Measurements from ENCODE around the gene SYT17. TPM values are rescaled to one million over a fixed set of nuclear protein-coding genes. Genes with fewer than 3 reads are reported as not detected.
A peak's percentile ranks its signal among the peaks of the same experiment; 100 is the strongest.

Gene SYT17, protein sequence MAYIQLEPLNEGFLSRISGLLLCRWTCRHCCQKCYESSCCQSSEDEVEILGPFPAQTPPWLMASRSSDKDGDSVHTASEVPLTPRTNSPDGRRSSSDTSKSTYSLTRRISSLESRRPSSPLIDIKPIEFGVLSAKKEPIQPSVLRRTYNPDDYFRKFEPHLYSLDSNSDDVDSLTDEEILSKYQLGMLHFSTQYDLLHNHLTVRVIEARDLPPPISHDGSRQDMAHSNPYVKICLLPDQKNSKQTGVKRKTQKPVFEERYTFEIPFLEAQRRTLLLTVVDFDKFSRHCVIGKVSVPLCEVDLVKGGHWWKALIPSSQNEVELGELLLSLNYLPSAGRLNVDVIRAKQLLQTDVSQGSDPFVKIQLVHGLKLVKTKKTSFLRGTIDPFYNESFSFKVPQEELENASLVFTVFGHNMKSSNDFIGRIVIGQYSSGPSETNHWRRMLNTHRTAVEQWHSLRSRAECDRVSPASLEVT
- total RNA-seq (2012; rRNA removed), result not detected in 2 replicates

- Histone ChIP-seq H3K36me3 (ENCODE audit: insufficient read depth, low read length) (no peaks in the 10 kb centered on the region), H3K4me1 (ENCODE audit: control insufficient read depth, insufficient read depth, low read length) (peaks cover 12% of the 10 kb centered on the region), H3K4me2 (ENCODE audit: low read length) (peak within 1 kb of the TSS; percentile 59), H3K9me3 (replicated peaks; ENCODE audit: low read length) (no peaks in the 10 kb centered on the region), H3K4me3 (ENCODE audit: low read length) (peak within 1 kb of the TSS; percentile 45), H3K27me3 (ENCODE audit: control insufficient read depth, insufficient read depth, low read length) (peaks cover 43% of the 10 kb centered on the region), H3K9ac (ENCODE audit: low read depth, low read length) (no peak within 1 kb of the TSS)
These were observed at the start of gene SYT17 for GRCh38 chr16:19167710-19168370. Gene SYT17, plus strand, starts transcription at chr16:19168240. Its CDS starts 407 bp downstream, at chr16:19168647.

- Histone ChIP-seq H3K9me3 (replicated peaks; ENCODE audit: low read length) (no peaks in the 10 kb centered on the region), H3K27me3 (ENCODE audit: control insufficient read depth, insufficient read depth, low read length) (no peaks in the 10 kb centered on the region), H3K4me1 (ENCODE audit: control insufficient read depth, insufficient read depth, low read length) (peaks cover 58% of the 10 kb centered on the region), H3K36me3 (ENCODE audit: insufficient read depth, low read length) (peaks cover 42% of the 10 kb centered on the region), H3K4me2 (ENCODE audit: low read length) (peak overlapping the region; percentile 94), H3K9ac (ENCODE audit: low read depth, low read length) (peak overlapping the region; percentile 94), H3K4me3 (ENCODE audit: low read length) (peak overlapping the region; percentile 75)
These were observed 49.1 kb upstream of the SYT17 start for GRCh38 chr16:19118938-19119431.

DNA sequence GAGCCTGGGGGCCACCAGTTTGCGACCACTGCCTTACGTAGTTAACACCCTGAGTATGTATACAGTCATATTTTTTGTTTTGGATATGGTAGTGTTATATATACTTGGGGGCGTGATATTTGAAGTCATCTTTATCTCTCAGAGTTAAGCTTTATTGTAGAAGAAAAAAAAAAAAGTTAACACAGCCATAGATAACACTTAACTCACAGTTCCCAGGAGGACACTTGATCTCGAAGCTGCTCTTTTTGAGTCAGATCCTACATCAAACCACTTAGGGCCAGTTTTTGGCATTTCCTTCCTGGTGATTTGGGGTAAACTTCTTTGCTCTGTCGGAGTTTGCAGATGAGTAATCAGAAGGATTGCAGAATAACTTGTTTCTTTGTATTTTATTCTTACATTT, 48.5 kb upstream of the SYT17 start:
- Histone ChIP-seq H3K4me3 (ENCODE audit: low read length) (peak overlapping the region; percentile 75), H3K9ac (ENCODE audit: low read depth, low read length) (peak overlapping the region; percentile 94), H3K4me1 (ENCODE audit: control insufficient read depth, insufficient read depth, low read length) (peaks cover 55% of the 10 kb centered on the region), H3K36me3 (ENCODE audit: insufficient read depth, low read length) (peaks cover 42% of the 10 kb centered on the region), H3K27me3 (ENCODE audit: control insufficient read depth, insufficient read depth, low read length) (no peaks in the 10 kb centered on the region), H3K9me3 (replicated peaks; ENCODE audit: low read length) (no peaks in the 10 kb centered on the region), H3K4me2 (ENCODE audit: low read length) (peak overlapping the region; percentile 94)

DNA sequence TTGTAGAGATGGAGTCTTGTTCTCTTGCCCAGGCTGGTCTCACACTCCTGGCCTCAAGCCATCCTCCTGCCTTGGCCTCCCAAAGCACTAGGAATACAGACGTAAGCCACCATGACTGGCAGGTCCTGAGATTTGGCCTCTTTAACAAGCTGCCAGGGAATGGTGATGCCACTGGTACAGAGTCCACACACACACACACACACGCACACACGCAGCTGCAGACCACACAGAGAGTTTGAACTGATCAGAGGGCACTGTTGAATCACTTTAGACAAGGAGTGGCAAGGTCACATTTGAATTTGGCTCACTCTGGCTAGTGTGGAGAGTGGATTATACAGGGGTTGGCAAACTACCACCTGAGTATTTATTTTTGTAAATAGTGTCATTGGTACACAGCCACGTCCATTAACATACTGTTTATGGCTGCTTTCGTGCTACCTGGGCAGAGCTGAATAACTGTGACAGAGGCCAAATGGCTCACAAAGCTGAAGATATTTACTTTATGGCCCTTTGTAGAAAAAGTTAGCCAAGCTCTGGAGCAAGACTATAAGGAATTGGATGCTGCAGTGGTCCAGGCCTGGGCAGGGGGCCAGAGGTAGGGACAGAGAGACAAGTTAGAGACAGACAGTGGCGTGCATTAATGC, 44.4 kb upstream of the SYT17 start:
- Histone ChIP-seq H3K4me2 (ENCODE audit: low read length) (no peak overlapping the region), H3K36me3 (ENCODE audit: insufficient read depth, low read length) (peaks cover 16% of the 10 kb centered on the region), H3K4me1 (ENCODE audit: control insufficient read depth, insufficient read depth, low read length) (peaks cover 18% of the 10 kb centered on the region), H3K9ac (ENCODE audit: low read depth, low read length) (no peak overlapping the region), H3K4me3 (ENCODE audit: low read length) (no peak overlapping the region), H3K27me3 (ENCODE audit: control insufficient read depth, insufficient read depth, low read length) (no peaks in the 10 kb centered on the region), H3K9me3 (replicated peaks; ENCODE audit: low read length) (no peaks in the 10 kb centered on the region)

DNA sequence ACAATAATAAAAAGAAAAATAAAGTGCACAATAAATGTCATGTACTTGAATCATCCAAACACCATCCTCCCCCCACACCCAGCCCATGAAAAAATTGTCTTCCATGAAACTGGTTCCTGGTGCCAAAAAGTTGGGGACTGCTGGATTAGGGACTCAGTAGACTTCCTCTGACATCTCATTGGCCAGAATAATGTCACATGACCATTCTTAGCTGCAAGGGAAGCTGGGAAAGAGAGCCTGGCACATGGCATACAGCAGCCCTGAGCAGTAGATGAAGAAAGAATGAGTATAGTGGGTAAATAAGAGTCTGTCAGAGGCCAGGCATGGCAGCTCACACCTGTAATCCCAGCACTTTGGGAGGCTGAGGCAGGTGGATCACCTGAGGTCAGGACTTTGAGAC, 41.7 kb upstream of the SYT17 start:
- Histone ChIP-seq H3K9ac (ENCODE audit: low read depth, low read length) (no peak overlapping the region), H3K27me3 (ENCODE audit: control insufficient read depth, insufficient read depth, low read length) (no peaks in the 10 kb centered on the region), H3K4me1 (ENCODE audit: control insufficient read depth, insufficient read depth, low read length) (peaks cover 12% of the 10 kb centered on the region), H3K9me3 (replicated peaks; ENCODE audit: low read length) (no peaks in the 10 kb centered on the region), H3K36me3 (ENCODE audit: insufficient read depth, low read length) (peaks cover 4% of the 10 kb centered on the region), H3K4me3 (ENCODE audit: low read length) (no peak overlapping the region), H3K4me2 (ENCODE audit: low read length) (no peak overlapping the region)

GRCh38 chr16:19127205-19127604, 40.8 kb upstream of the SYT17 start:
- H3K9me3 ChIP-seq (replicated peaks; ENCODE audit: low read length), result no peaks in the 10 kb centered on the region
- no peak overlapping the region for H3K4me3 ChIP-seq (ENCODE audit: low read length)
- H3K4me2 ChIP-seq (ENCODE audit: low read length), result no peak overlapping the region
- no peaks in the 10 kb centered on the region for H3K27me3 ChIP-seq (ENCODE audit: control insufficient read depth, insufficient read depth, low read length)
- H3K4me1 ChIP-seq (ENCODE audit: control insufficient read depth, insufficient read depth, low read length), result peaks cover 21% of the 10 kb centered on the region
- H3K9ac ChIP-seq (ENCODE audit: low read depth, low read length), result no peak overlapping the region
- H3K36me3 ChIP-seq (ENCODE audit: insufficient read depth, low read length), result no peaks in the 10 kb centered on the region

- peaks cover 21% of the 10 kb centered on the region for H3K4me1 ChIP-seq (ENCODE audit: control insufficient read depth, insufficient read depth, low read length)
- H3K4me2 ChIP-seq (ENCODE audit: low read length), result no peak overlapping the region
- H3K9me3 ChIP-seq (replicated peaks; ENCODE audit: low read length), result no peaks in the 10 kb centered on the region
- no peak overlapping the region for H3K9ac ChIP-seq (ENCODE audit: low read depth, low read length)
- no peaks in the 10 kb centered on the region for H3K36me3 ChIP-seq (ENCODE audit: insufficient read depth, low read length)
- no peaks in the 10 kb centered on the region for H3K27me3 ChIP-seq (ENCODE audit: control insufficient read depth, insufficient read depth, low read length)
- no peak overlapping the region for H3K4me3 ChIP-seq (ENCODE audit: low read length)
These were observed 40.3 kb upstream of the SYT17 start for GRCh38 chr16:19127674-19128131.

GRCh38 chr16:19128454-19129200, 39.4 kb upstream of the SYT17 start:
- H3K9ac ChIP-seq (ENCODE audit: low read depth, low read length), result no peak overlapping the region
- H3K36me3 ChIP-seq (ENCODE audit: insufficient read depth, low read length), result no peaks in the 10 kb centered on the region
- H3K4me1 ChIP-seq (ENCODE audit: control insufficient read depth, insufficient read depth, low read length), result peaks cover 21% of the 10 kb centered on the region
- H3K9me3 ChIP-seq (replicated peaks; ENCODE audit: low read length), result no peaks in the 10 kb centered on the region
- no peak overlapping the region for H3K4me2 ChIP-seq (ENCODE audit: low read length)
- no peak overlapping the region for H3K4me3 ChIP-seq (ENCODE audit: low read length)
- no peaks in the 10 kb centered on the region for H3K27me3 ChIP-seq (ENCODE audit: control insufficient read depth, insufficient read depth, low read length)

DNA sequence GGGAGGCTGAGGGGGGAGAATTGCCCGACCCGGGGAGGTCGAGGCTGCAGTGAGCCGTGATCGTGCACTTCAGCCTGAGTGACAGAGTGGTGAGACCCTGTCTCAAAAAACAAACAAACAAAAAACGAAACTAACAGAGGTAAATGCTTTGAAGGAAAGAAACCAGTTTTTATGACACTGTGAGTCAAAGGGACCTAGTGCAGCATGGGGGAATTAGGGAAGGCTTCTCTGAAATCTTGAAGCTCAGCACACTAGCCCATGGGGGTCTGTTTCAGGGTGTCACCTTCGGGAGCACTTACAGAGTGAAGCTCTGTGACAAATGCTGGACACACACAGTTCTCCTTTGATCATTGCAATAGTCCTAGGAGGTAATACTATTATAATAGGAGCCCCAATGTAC, 37.7 kb upstream of the SYT17 start:
- H3K9me3 ChIP-seq (replicated peaks; ENCODE audit: low read length), result no peaks in the 10 kb centered on the region
- peaks cover 21% of the 10 kb centered on the region for H3K4me1 ChIP-seq (ENCODE audit: control insufficient read depth, insufficient read depth, low read length)
- peak overlapping the region; percentile 46 for H3K9ac ChIP-seq (ENCODE audit: low read depth, low read length)
- no peaks in the 10 kb centered on the region for H3K27me3 ChIP-seq (ENCODE audit: control insufficient read depth, insufficient read depth, low read length)
- peak overlapping the region; percentile 67 for H3K4me2 ChIP-seq (ENCODE audit: low read length)
- peak overlapping the region; percentile 40 for H3K4me3 ChIP-seq (ENCODE audit: low read length)
- no peaks in the 10 kb centered on the region for H3K36me3 ChIP-seq (ENCODE audit: insufficient read depth, low read length)

GRCh38 chr16:19130852-19131824, 36.9 kb upstream of the SYT17 start:
- H3K9me3 ChIP-seq (replicated peaks; ENCODE audit: low read length), result no peaks in the 10 kb centered on the region
- H3K4me2 ChIP-seq (ENCODE audit: low read length), result peak overlapping the region; percentile 67
- peak overlapping the region; percentile 40 for H3K4me3 ChIP-seq (ENCODE audit: low read length)
- peaks cover 28% of the 10 kb centered on the region for H3K4me1 ChIP-seq (ENCODE audit: control insufficient read depth, insufficient read depth, low read length)
- H3K27me3 ChIP-seq (ENCODE audit: control insufficient read depth, insufficient read depth, low read length), result no peaks in the 10 kb centered on the region
- H3K9ac ChIP-seq (ENCODE audit: low read depth, low read length), result peak overlapping the region; percentile 46
- H3K36me3 ChIP-seq (ENCODE audit: insufficient read depth, low read length), result no peaks in the 10 kb centered on the region

All from skeletal muscle satellite cell (primary cell).